K562 (cell line): Measurements from ENCODE around the gene ARHGEF4. TPM values are rescaled to one million over a fixed set of nuclear protein-coding genes. Genes with fewer than 3 reads are reported as not detected.

ENCODE experiments used
- ATAC-seq: fragments of 200-7000 bp; cut with Tn5 transposase; 3 replicates; pipeline ENCODE4 v1.9.1; 2020; ENCODE audit warnings: moderate library complexity
- BruUV-seq: library from RNA; stranded (reverse); fragments of 400-500 nt; replicated peaks from 2 replicates; lab custom pipeline; 2021; lab: Mats Ljungman, UMichigan
- CTCF ChIA-PET: fragments of 300-600 bp; formaldehyde crosslinking; extraction: SDS; loops from one replicate; lab custom pipeline; 2021; ENCODE audit warnings: low intra/inter-chr PET ratio; lab: Yijun Ruan, JAX
- POLR2A ChIA-PET: fragments of 300-600, 350-650 bp; sonication (Branson Sonifier 250); formaldehyde crosslinking; extraction: SDS; loops from one replicate; lab custom pipeline; 2021; ENCODE audit warnings: antibody characterized with exemption, inconsistent platforms; lab: Yijun Ruan, JAX
- DNase-seq, 4 experiments: peaks; one replicate each; pipeline versions ENCODE4 v3.0.0 to v3.0.0-alpha.2; 2011 to 2018; ENCODE audit warnings: low spot score in 3 of 4, mixed read lengths in 3 of 4; ENCODE audit errors: extremely low read depth in 1 of 4
- FAIRE-seq: peaks from 2 replicates; lab custom pipeline; 2011; peaks lifted over from hg19 to GRCh38; lab: Jason Lieb, UNC
- H2AFZ ChIP-seq: 2 replicates; pipeline ENCODE4 v1.6.0; 2011; ENCODE audit warnings: low read depth, low read length, control low read depth, inconsistent platforms
- H3K27ac ChIP-seq: fragments of 200-600 bp; 3 replicates; pipeline ENCODE4 v1.8.0; 2011; ENCODE audit warnings: low read depth, mild to moderate bottlenecking, control low read depth, inconsistent platforms, low read length, moderate library complexity, mixed read lengths; ENCODE audit errors: extremely low read depth
- H3K27me3 ChIP-seq, 2 experiments: fragments of 300-600 bp in 1 of 2; 2 replicates in 1 of 2; 3 replicates in 1 of 2; pipeline versions ENCODE4 v1.6.0 to v1.8.0; 2011; ENCODE audit warnings: inconsistent platforms in 2 of 2, low read length in 2 of 2, mild to moderate bottlenecking in 1 of 2, mixed read lengths in 1 of 2, moderate library complexity in 1 of 2; ENCODE audit not compliant: control insufficient read depth in 2 of 2, insufficient read depth in 2 of 2
- H3K36me3 ChIP-seq: fragments of 300-600 bp; 3 replicates; pipeline ENCODE4 v1.8.0; 2011; ENCODE audit warnings: mild to moderate bottlenecking, low read length, inconsistent platforms; ENCODE audit not compliant: control insufficient read depth, insufficient read depth
- H3K4me1 ChIP-seq, 2 experiments: fragments of 200-600 bp in 1 of 2; replicated peaks in 1 of 2; 2 replicates in 1 of 2; 3 replicates in 1 of 2; pipeline versions ENCODE4 v1.5.1 to v1.8.0; 2011; ENCODE audit warnings: inconsistent platforms in 2 of 2, low read length in 2 of 2, mild to moderate bottlenecking in 1 of 2, mixed read lengths in 1 of 2, moderate library complexity in 1 of 2; ENCODE audit not compliant: control insufficient read depth in 2 of 2, insufficient read depth in 2 of 2
- H3K4me2 ChIP-seq: 2 replicates; pipeline ENCODE4 v1.6.1; 2011; ENCODE audit warnings: low read length, control low read depth, inconsistent platforms, mixed read lengths; ENCODE audit not compliant: insufficient read depth
- H3K4me3 ChIP-seq: fragments of 200-600 bp; sonication (generic), shearing (Covaris generic); 2 replicates; pipeline ENCODE4 v1.5.1; 2016; ENCODE audit warnings: control low read depth, inconsistent platforms
- H3K79me2 ChIP-seq: fragments of 200-600 bp; 3 replicates; pipeline ENCODE4 v1.8.0; 2011; ENCODE audit warnings: low read length, inconsistent platforms; ENCODE audit not compliant: control insufficient read depth, insufficient read depth
- H3K9ac ChIP-seq, 2 experiments: 2 replicates each; pipeline versions ENCODE4 v1.6.0 to v1.6.1; 2011; ENCODE audit warnings: low read depth in 2 of 2, low read length in 2 of 2, control low read depth in 1 of 2, inconsistent platforms in 1 of 2, mild to moderate bottlenecking in 1 of 2, mixed read lengths in 1 of 2; ENCODE audit not compliant: insufficient read depth in 1 of 2
- H3K9me1 ChIP-seq: one replicate; pipeline ENCODE4 v1.6.0; 2011; ENCODE audit warnings: inconsistent platforms, mild to moderate bottlenecking, low read length, moderate library complexity; ENCODE audit not compliant: control insufficient read depth, insufficient read depth
- H3K9me3 ChIP-seq: replicated peaks from 2 replicates; pipeline ENCODE4 v1.5.1; 2011; ENCODE audit warnings: low read depth, low read length, inconsistent platforms; ENCODE audit not compliant: control insufficient read depth, insufficient read depth
- H4K20me1 ChIP-seq: replicated peaks from 2 replicates; pipeline ENCODE4 v1.6.1; 2011; ENCODE audit warnings: low read length, inconsistent platforms, mixed read lengths; ENCODE audit not compliant: control insufficient read depth, insufficient read depth
- FOXJ3 ChIP-seq: sonication (generic); formaldehyde crosslinking; IDR thresholded peaks from 2 replicates; pipeline ENCODE4 v1.4.0; 2020; ENCODE audit warnings: mild to moderate bottlenecking, missing genetic modification reagents
- PPARD ChIP-seq: fragments of 250-450 bp; sonication (Bioruptor Pico); IDR thresholded peaks from 2 replicates; pipeline ENCODE4 v1.8.0; 2022; ENCODE audit warnings: inconsistent platforms, mild to moderate bottlenecking, moderate library complexity
- RAD51 ChIP-seq: fragments of 450-650 bp; IDR thresholded peaks from 2 replicates; pipeline ENCODE4 v1.7.1; 2016; ENCODE audit warnings: low read depth, mild to moderate bottlenecking, borderline replicate concordance
- SMAD1 ChIP-seq: fragments of 150-350 bp; IDR thresholded peaks from 2 replicates; pipeline ENCODE4 v1.6.1; 2014; ENCODE audit warnings: low read length, low read depth; ENCODE audit not compliant: partially characterized antibody
- ZBTB26 ChIP-seq: fragments of 450-650 bp; formaldehyde crosslinking; IDR thresholded peaks from 2 replicates; pipeline ENCODE4 v1.4.0; 2022; ENCODE audit warnings: missing genetic modification characterization
- ZFP1 ChIP-seq: fragments of 450-650 bp; formaldehyde crosslinking; IDR thresholded peaks from 2 replicates; pipeline ENCODE4 v1.4.0; 2020; ENCODE audit warnings: mild to moderate bottlenecking, mixed read lengths
- WGBS: fragments of 100-300 bp; shearing (Covaris generic); methylation state at CpG from one replicate; pipeline ENCODE4 v1.1.6; 2016; ENCODE audit warnings: low coverage, mixed read lengths; ENCODE audit not compliant: insufficient coverage; ENCODE audit errors: missing lambda C conversion rate; 5-methylcytosine and 5-hydroxymethylcytosine counted together
- in situ Hi-C: fragments of 300-500 bp; cut with MboI; formaldehyde crosslinking; loops from 4 replicates; pipeline ENCODE4 v1.15.0; 2018; ENCODE audit warnings: inconsistent platforms, mixed read lengths
- intact Hi-C: fragments of 100-400 bp; cut with micrococcal nuclease; formaldehyde crosslinking; loops from 2 replicates; pipeline ENCODE4 v1.14.2; 2022
- polyA plus RNA-seq, 8 experiments: library from polyadenylated mRNA; depleted of rRNA in 4 of 8; stranded (reverse) in 5 of 8; unstranded in 3 of 8; fragments of >200 nt; fragmentation: Nextera tagmentation in 2 of 8; fragmentation: Illumina TruSeq in 1 of 8; extraction: Ambion mirVana in 2 of 8; extraction: Trizol in 1 of 8; gene quantifications; 2 replicates each; pipeline versions ENCODE4 v1.2.1 to v1.2.3, GENCODE V29; 2011 to 2014; ENCODE audit warnings: inconsistent platforms in 1 of 8, missing spikeins in 1 of 8
- total RNA-seq, 7 experiments: library from RNA; depleted of rRNA in 6 of 7; stranded (reverse); fragments of >200 nt in 6 of 7; fragmentation: Illumina TruSeq in 2 of 7; extraction: Trizol in 2 of 7; gene quantifications; 2 replicates each; pipeline versions ENCODE4 v1.2.1 to v1.2.3, GENCODE V29; 2011 to 2021; ENCODE audit warnings: low replicate concordance in 1 of 7

ARHGEF4 gene
- total and polyA plus RNA-seq, 9 of the 15 experiments (the other 6 are each of a cell fraction or from before 2014, with no cell fraction given): not detected

DNA sequence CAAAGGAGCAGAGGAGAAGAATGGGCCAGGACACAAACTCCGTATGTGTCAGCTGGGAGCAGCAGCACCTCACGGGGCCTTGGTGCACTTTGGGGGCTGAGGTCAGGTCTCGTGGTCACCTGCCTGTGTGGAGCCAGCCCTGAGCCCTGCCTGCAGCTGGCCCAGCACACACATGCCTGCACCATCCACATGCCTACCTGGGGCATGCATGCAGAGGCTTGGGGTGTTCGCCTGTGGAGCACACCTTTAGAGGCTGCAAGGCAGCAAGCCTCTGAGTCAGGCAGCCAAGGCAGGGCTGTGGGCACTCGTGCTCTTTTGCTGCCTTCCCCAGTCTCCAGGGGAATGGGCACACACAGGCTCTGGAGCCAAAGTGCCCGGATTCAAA, 36.0 kb downstream of the ARHGEF4 start:
- CTCF ChIA-PET: interaction anchor here (1.9 kb wide), 1 partner anchor 75 kb away, joined by 14 read pairs; no protein-coding TSS in a partner anchor
- DNase-seq: no peak
- ATAC-seq: no peak; the same call in 2 of the 3 replicates
- TF ChIP-seq ZFP1 (CRISPR knock-in tag) (no peak), FOXJ3 (CRISPR knock-in tag) (no peak), RAD51 (no peak), PPARD (CRISPR knock-in tag) (no peak), ZBTB26 (CRISPR knock-in tag) (no peak), SMAD1 (no peak)
- H3K4me2 ChIP-seq: no peak overlapping the region
- H3K9ac ChIP-seq: no peak overlapping the region
- no peaks in the 10 kb centered on the region for H3K9me1 ChIP-seq
- no peak overlapping the region for H3K4me3 ChIP-seq
- in situ Hi-C loops (no loop called here), intact Hi-C loops (loop anchor here (1.0 kb wide), 1 partner anchor 74 kb away; no protein-coding TSS in a partner anchor)
- BruUV-seq: no TSS peak
- 4% methylated on average over 5 of the region's 6 CpGs for WGBS
- H4K20me1 ChIP-seq: no peaks in the 10 kb centered on the region
- H3K27ac ChIP-seq: no peak overlapping the region
- no peaks in the 10 kb centered on the region for H3K9me3 ChIP-seq
- H3K36me3 ChIP-seq: no peaks in the 10 kb centered on the region
- POLR2A ChIA-PET: interaction anchor here (1.2 kb wide), 1 partner anchor 9 kb away, joined by 4 read pairs; no protein-coding TSS in a partner anchor
- H2AFZ ChIP-seq: no peak overlapping the region
- H3K4me1 ChIP-seq: no peaks in the 10 kb centered on the region
- no peaks in the 10 kb centered on the region for H3K79me2 ChIP-seq
- FAIRE-seq: no peak
- peaks cover 13 to 62% of the 10 kb centered on the region in 2 experiments for H3K27me3 ChIP-seq
